ENCODE data around the gene ADAM22.

GRCh38 chr7:88208521-88208920, 274.5 kb downstream of the ADAM22 start:
- TF ChIP-seq ZNF18 (tag by site-specific recombination; IDR thresholded peaks at IDR 0.05) (no peak), ZNF174 (tag by site-specific recombination; IDR thresholded peaks at IDR 0.05) (no peak), ZNF610 (tag by site-specific recombination; IDR thresholded peaks at IDR 0.05; ENCODE audit: borderline replicate concordance) (no peak), CTCF (tag by site-specific recombination; IDR thresholded peaks at IDR 0.05) (no peak), SP2 (tag by site-specific recombination; IDR thresholded peaks at IDR 0.05) (no peak), ZNF114 (tag by site-specific recombination; IDR thresholded peaks at IDR 0.05) (no peak), ZNF629 (tag by site-specific recombination; IDR thresholded peaks at IDR 0.05) (no peak)

Data from HEK293 (cell line).